PC-3 (cell line): ENCODE results near the gene POLR1A. TPM values are rescaled to one million over a fixed set of nuclear protein-coding genes. Genes with fewer than 3 reads are reported as not detected.
A peak's percentile ranks its signal among the peaks of the same experiment; 100 is the strongest.

ENCODE experiments used
- ATAC-seq: fragments of 200-7000 bp; cut with Tn5 transposase; 2 replicates; pipeline ENCODE4 v1.9.1; 2020; ENCODE audit warnings: mild to moderate bottlenecking, moderate library complexity
- BruUV-seq: library from RNA; stranded (reverse); fragments of 400-500 nt; replicated peaks from 2 replicates; lab custom pipeline; 2021; lab: Mats Ljungman, UMichigan
- CTCF ChIA-PET: fragments of 300-600 bp; sonication (Branson Sonifier 250); formaldehyde crosslinking; loops from one replicate; lab custom pipeline; 2022; ENCODE audit warnings: antibody characterized with exemption; lab: Charles Lee
- POLR2A ChIA-PET: fragments of 300-600 bp; sonication (Branson Sonifier 250); formaldehyde crosslinking; loops from one replicate; lab custom pipeline; 2022; ENCODE audit warnings: antibody characterized with exemption; ENCODE audit not compliant: unreplicated experiment; lab: Charles Lee
- DNase-seq: peaks from one replicate; pipeline ENCODE4 v3.0.0-alpha.2; 2015
- H2AFZ ChIP-seq: fragments of 300-600 bp; sonication (generic); 2 replicates; pipeline ENCODE4 v1.6.0; 2016; ENCODE audit warnings: antibody characterized with exemption, low read length
- H3F3A ChIP-seq: fragments of 300-600 bp; sonication (generic); one replicate; pipeline ENCODE4 v1.6.0; 2017; ENCODE audit warnings: antibody characterized with exemption, low read length, control low read depth, mild to moderate bottlenecking; ENCODE audit not compliant: unreplicated experiment
- H3K27ac ChIP-seq: fragments of 300-600 bp; sonication (generic); 2 replicates; pipeline ENCODE4 v1.5.1; 2016; ENCODE audit warnings: mild to moderate bottlenecking, low read length
- H3K27me3 ChIP-seq: fragments of 300-600 bp; sonication (generic); 2 replicates; pipeline ENCODE4 v1.6.1; 2016; ENCODE audit warnings: low read length, mixed read lengths
- H3K36me3 ChIP-seq: fragments of 300-600 bp; sonication (generic); 2 replicates; pipeline ENCODE4 v1.6.1; 2016; ENCODE audit warnings: low read depth, mixed run types, low read length, mixed read lengths
- H3K4me1 ChIP-seq: fragments of 300-600 bp; sonication (generic); 2 replicates; pipeline ENCODE4 v1.5.1; 2016; ENCODE audit warnings: low read length; ENCODE audit not compliant: insufficient read depth
- H3K4me2 ChIP-seq: fragments of 300-600 bp; sonication (generic); 2 replicates; pipeline ENCODE4 v1.6.0; 2016; ENCODE audit warnings: low read length
- H3K4me3 ChIP-seq: fragments of 300-600 bp; sonication (generic); 2 replicates; pipeline ENCODE4 v1.5.1; 2016; ENCODE audit warnings: mild to moderate bottlenecking, low read length, mixed read lengths
- H3K79me2 ChIP-seq: fragments of 300-600 bp; sonication (generic); 2 replicates; pipeline ENCODE4 v1.6.1; 2017; ENCODE audit warnings: low read length, mixed read lengths
- H3K9ac ChIP-seq: fragments of 300-600 bp; sonication (generic); 2 replicates; pipeline ENCODE4 v1.6.0; 2016; ENCODE audit warnings: mild to moderate bottlenecking, low read length
- H3K9me2 ChIP-seq: fragments of 300-600 bp; sonication (generic); replicated peaks from 2 replicates; pipeline ENCODE4 v1.6.1; 2016; ENCODE audit warnings: mixed run types, low read length, mixed read lengths
- H3K9me3 ChIP-seq: fragments of 300-600 bp; sonication (generic); 2 replicates; pipeline ENCODE4 v1.6.1; 2016; ENCODE audit warnings: low read length, mixed read lengths
- H4K20me1 ChIP-seq: fragments of 300-600 bp; sonication (generic); 2 replicates; pipeline ENCODE4 v1.6.1; 2016; ENCODE audit warnings: low read length, mixed read lengths
- CTCF ChIP-seq: fragments of 300-600 bp; sonication (generic); conservative IDR thresholded peaks from 2 replicates; pipeline ENCODE4 v1.5.1; 2017; ENCODE audit warnings: antibody characterized with exemption, low read depth, mild to moderate bottlenecking, low read length
- EZH2 ChIP-seq: fragments of 300-600 bp; sonication (generic); IDR thresholded peaks from one replicate; pipeline ENCODE4 v1.6.1; 2017; ENCODE audit warnings: antibody characterized with exemption, mild to moderate bottlenecking, low read length; ENCODE audit not compliant: unreplicated experiment
- EZH2phosphoT487 ChIP-seq: fragments of 300-600 bp; sonication (generic); IDR thresholded peaks from 2 replicates; pipeline ENCODE4 v1.6.1; 2018; ENCODE audit warnings: mild to moderate bottlenecking, antibody characterized with exemption, low read length, borderline replicate concordance
- intact Hi-C: fragments of 100-400 bp; cut with micrococcal nuclease; formaldehyde crosslinking; loops from 2 replicates; pipeline ENCODE4 v1.9.0; 2023
- total RNA-seq: library from RNA; depleted of rRNA; stranded (reverse); fragments of >200 nt; gene quantifications from 2 replicates; pipeline ENCODE4 v1.2.3, GENCODE V29; 2014

POLR1A gene
- total RNA-seq, 1 experiment from 2014 or later = 25.1 TPM

- ChIA-PET CTCF (no interaction called here), POLR2A (interaction anchor here (0.6 kb wide), 1 partner anchor 1450 kb away, joined by 3 read pairs; no protein-coding TSS in a partner anchor)
- ATAC-seq (no peak), DNase-seq (no peak)
- BruUV-seq = no TSS peak
- Histone ChIP-seq H2AFZ (no peak overlapping the region), H3K4me1 (no peaks in the 10 kb centered on the region), H3K4me2 (no peak overlapping the region), H3K9me2 (no peaks in the 10 kb centered on the region), H3K36me3 (peaks cover 43% of the 10 kb centered on the region), H3K79me2 (no peaks in the 10 kb centered on the region), H4K20me1 (no peaks in the 10 kb centered on the region), H3K27me3 (no peaks in the 10 kb centered on the region), H3K4me3 (no peak overlapping the region), H3K9ac (no peak overlapping the region), H3K27ac (no peak overlapping the region), H3F3A (no peaks in the 10 kb centered on the region), H3K9me3 (no peaks in the 10 kb centered on the region)
- no peak for TF ChIP-seq EZH2phosphoT487
- intact Hi-C loops = no loop called here
Observed at GRCh38 chr2:86025976-86026743, 79.5 kb downstream of the POLR1A start.

GRCh38 chr2:86025229-86025820 is 80.4 kb downstream of the POLR1A start:
- Histone ChIP-seq H3K4me3 (no peak overlapping the region), H3K9ac (no peak overlapping the region), H3F3A (no peaks in the 10 kb centered on the region), H4K20me1 (no peaks in the 10 kb centered on the region), H3K4me2 (no peak overlapping the region), H3K79me2 (no peaks in the 10 kb centered on the region), H3K27me3 (no peaks in the 10 kb centered on the region), H3K27ac (no peak overlapping the region), H3K36me3 (peaks cover 35% of the 10 kb centered on the region), H3K4me1 (no peaks in the 10 kb centered on the region), H2AFZ (no peak overlapping the region), H3K9me2 (no peaks in the 10 kb centered on the region), H3K9me3 (no peaks in the 10 kb centered on the region)
- ChIA-PET POLR2A (no interaction called here), CTCF (no interaction called here)
- ATAC-seq (peak; percentile 34; the same call in 1 of the 2 replicates), DNase-seq (peak; percentile 24)
- BruUV-seq = no TSS peak
- TF ChIP-seq EZH2phosphoT487 (no peak), CTCF (no peak), EZH2 (no peak)
- intact Hi-C loops = no loop called here

GRCh38 chr2:86023366-86023712 is 82.3 kb downstream of the POLR1A start:
- ChIA-PET CTCF (no interaction called here), POLR2A (no interaction called here)
- Histone ChIP-seq H3K36me3 (peaks cover 25% of the 10 kb centered on the region), H3K79me2 (no peaks in the 10 kb centered on the region), H3K4me2 (no peak overlapping the region), H4K20me1 (no peaks in the 10 kb centered on the region), H2AFZ (no peak overlapping the region), H3K9me2 (no peaks in the 10 kb centered on the region), H3K4me1 (no peaks in the 10 kb centered on the region), H3K4me3 (no peak overlapping the region), H3K9me3 (no peaks in the 10 kb centered on the region), H3F3A (no peaks in the 10 kb centered on the region), H3K9ac (no peak overlapping the region), H3K27ac (no peak overlapping the region), H3K27me3 (no peaks in the 10 kb centered on the region)
- TF ChIP-seq EZH2phosphoT487 (no peak), EZH2 (no peak)
- BruUV-seq = no TSS peak
- intact Hi-C loops = no loop called here
- ATAC-seq (no peak), DNase-seq (no peak)
